Medulla oblongata (tissue), 1 donor: ENCODE results near the gene HIPK2.
"Not testable (repeated sequence)": the region's sequence is repeated elsewhere in the genome, so short reads cannot be mapped to it uniquely, and the experiment has no call there.

Experiments
- DNase-seq: peaks from one replicate; pipeline ENCODE4 v3.0.0-alpha.2; 2015; ENCODE audit errors: extremely low spot score

HIPK2 gene

DNA sequence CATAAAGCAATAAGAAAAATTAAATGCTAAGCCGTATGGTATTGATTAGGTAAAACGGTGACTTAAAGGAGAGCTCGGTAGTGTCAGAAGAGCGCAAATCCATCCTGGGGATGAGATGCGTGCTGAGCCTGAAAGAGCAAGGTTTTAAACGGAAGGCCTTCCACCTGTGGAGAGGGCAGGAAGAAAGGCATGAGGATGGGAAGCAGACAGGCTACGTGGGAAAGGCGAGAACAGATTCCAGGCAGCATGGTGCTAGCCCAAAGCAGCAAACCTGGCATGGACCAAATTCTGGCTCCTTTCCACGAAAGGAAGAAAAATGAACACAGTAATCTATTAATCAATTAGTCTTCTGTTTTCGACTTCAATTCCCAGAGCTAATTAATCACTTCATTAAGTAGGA, 103.5 kb downstream of the HIPK2 start:
- no peak for DNase-seq

GRCh38 chr7:139673762-139674161, 104.0 kb downstream of the HIPK2 start:
- DNase-seq: no peak

GRCh38 chr7:139673230-139673629, 104.6 kb downstream of the HIPK2 start:
- DNase-seq: no peak

- DNase-seq: no peak
These were observed 105.8 kb downstream of the HIPK2 start for GRCh38 chr7:139671967-139672366.

DNA sequence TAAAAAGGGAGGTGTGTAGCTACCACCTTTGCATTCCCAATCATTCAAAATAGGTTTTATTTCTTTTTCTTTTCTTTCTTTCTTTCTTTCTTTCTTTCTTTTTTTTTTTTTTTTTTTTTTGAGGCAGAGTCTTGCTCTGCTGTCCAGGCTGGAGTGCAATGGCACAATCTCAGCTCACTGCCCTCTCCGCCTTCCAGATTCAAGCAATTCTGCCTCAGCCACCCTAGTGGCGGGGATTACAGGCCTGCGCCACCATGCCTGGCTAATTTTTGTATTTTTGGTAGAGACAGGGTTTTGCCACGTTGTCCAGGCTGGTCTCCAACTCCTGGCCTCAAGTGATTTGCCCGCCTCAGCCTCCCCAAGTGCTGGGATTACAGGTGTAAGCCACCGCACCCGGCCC, 107.1 kb downstream of the HIPK2 start:
- DNase-seq: not testable (repeated sequence)

DNA sequence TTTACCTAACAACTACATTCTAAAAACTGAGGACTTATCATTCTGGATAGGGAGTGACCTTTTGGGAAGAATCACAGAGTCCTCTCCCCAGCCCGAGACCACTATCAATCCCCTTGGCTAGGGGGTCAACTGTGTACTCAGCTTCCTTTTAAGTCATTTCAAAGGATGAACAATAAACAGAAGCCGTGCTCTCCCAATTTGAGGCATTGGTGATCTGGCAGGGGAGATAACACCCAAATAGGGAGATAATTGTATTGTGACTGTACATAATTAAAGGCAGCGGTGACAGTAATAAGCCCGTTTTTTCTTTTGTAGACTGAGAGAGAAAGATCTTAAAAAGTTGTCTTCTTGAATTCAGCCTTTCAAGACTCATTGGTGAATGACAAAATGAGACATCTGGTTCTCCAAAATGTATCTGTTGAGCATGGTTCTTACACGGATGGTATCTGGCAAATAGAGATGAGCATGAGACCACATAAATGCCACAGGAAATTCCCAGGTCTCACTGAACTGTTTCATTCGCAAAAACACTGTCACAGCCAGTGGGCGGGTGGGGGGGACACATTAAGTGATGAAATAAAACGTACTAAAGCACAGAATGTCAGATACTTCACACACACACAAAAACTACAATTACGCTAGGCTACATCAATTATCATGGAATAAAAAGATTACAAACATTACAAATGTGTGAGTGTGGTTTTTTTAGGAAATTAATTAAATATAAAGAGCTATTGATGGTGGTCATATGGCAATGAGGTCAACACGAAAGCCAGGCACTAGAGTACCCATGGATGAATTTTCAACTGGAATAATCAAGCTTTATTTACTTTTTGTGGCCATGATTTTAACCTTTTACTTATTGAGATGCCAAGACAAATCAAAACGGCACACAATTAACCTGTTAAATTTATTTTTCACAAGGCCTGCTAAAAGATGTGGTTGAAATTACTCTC, 108.4 kb downstream of the HIPK2 start:
- DNase-seq: no peak

GRCh38 chr7:139667377-139667776, 110.4 kb downstream of the HIPK2 start:
- no peak for DNase-seq

- DNase-seq: no peak
These were observed 111.3 kb downstream of the HIPK2 start for GRCh38 chr7:139666501-139666900.

DNA sequence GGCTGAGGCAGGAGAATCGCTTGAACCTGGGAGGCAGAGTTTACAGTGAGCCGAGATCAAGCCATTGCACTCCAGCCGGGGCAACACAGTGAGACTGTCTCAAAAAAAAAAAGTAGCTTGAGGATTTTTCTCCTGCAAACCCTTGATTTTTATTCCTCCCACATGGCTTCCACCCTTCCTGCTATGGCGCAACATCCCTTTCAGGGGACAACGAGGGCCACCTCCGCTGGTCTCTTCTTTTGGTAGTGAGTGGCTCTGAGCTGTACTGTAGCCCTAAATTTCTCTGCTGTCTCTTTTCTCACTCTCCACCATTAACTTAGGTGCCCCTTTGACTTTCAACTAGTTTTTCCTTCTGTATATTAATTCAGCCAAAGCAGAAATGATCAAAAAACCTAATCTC, 113.4 kb downstream of the HIPK2 start:
- DNase-seq: no peak

DNA sequence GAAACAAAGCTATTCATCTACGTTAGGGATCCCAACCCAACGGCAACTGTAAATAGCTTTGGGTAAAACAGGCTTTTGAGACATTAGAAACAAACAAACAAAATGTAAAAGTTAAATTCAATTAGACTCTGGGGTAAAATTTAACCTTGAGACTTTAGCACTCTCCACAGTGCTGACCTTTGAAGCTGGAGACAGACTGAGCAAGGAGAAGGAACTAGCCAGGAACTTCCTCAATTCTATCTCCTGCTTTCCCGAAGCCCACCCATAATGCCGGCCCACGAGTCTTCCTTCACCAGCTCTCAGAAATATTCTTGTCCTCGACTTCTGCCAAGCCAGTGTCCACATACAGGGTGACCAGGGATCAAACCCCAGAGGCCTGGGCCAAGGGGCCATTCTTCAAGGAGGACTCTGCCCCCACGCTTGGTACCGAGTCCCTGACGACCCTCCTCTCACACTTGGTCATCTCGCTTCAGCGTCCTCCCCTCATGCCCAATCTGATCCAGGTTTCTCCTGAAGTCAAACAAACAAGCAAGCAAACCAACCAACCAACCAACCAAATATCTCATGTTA, 114.1 kb downstream of the HIPK2 start:
- DNase-seq: no peak

DNA sequence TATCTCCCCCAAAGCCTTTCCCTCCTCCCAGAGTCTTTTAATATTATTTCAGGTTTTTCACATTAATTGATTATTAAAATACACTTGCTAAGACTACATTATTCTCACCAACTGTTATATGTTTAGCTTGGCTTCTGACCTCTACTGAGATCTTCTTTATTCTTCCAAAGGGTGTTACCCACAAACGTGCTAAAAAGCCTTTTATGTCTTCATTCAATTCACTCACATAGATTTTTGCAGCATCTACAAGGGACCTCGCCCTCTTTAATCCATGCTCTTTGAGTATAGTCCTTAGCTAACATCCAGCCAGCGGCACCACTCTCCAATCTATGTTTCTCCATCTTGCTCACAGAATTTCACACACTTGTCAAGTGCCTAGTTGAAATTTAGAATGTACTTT, 115.9 kb downstream of the HIPK2 start:
- DNase-seq: no peak

GRCh38 chr7:139661043-139661440, 116.8 kb downstream of the HIPK2 start:
- DNase-seq: no peak

DNA sequence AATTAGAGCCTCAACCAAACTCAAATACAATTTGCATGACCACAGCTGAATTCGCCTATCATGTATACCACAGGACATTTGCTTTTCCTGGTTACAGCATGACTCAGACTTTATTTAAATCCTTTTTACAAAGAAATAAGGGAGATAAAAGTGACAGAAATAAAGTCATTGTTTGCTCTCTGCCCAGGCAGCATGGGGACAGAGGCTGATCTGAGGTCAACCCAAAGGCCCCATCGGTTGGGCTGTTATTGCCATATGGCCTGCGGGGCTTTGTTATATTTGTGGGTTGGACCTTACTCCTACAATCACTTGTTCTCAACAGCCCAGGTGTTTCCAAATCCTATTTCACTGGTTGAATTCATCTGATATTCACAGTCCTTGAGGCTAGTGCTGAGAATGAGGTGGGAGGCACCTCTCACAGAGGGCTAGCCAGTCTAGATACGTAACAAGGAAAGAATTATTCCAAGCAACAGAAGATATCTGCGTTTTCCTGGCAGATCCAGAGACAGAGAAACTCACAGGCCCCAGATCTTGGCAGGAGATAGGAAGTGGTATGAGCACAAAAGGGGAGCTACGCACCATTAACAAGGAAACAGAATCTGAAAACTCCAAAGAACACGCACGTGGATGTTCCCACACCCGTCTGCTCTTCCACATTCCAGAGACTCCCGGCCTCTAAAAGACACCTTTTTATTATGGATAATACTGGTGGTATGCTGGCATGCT, 117.3 kb downstream of the HIPK2 start:
- DNase-seq: no peak

GRCh38 chr7:139659922-139660316, 117.9 kb downstream of the HIPK2 start:
- DNase-seq: no peak

DNA sequence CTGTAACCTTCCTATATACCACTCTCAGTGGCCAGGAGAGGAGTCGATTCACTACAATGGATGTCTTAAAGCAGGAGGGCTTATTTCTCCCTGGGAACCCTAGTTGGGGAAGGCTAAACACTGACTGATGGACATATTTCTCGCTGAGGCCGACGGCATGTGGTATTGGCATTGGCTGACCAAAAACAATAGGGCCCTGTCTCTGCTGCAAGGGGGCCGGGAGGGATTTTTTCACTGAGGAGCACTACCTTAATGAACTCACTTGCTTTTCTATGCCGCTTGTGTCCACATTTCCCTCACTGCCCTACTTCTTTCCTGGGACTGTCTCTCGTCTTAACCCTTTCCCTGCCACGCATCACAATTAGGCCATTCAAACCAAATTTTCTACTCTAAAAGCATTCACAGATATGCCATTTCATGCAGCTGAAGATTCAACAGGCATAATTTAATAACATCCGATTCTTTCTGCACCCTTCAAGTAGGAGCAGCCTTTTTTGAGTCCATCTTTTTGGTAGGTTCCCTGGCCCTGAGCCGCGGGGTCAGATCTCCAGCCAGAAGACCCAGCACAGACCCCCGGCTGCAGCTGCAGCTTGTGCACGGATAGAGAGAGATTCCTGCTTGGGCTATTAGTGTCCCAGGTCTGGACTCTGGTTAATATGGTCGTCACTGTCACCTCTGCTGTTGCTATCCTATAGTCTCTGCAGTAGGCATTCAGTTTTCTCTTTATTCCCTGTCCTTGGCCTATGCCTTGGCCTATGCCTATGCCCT, 118.7 kb downstream of the HIPK2 start:
- peak; percentile 82 for DNase-seq

- no peak for DNase-seq
These were observed 119.5 kb downstream of the HIPK2 start for GRCh38 chr7:139658296-139658695.

DNA sequence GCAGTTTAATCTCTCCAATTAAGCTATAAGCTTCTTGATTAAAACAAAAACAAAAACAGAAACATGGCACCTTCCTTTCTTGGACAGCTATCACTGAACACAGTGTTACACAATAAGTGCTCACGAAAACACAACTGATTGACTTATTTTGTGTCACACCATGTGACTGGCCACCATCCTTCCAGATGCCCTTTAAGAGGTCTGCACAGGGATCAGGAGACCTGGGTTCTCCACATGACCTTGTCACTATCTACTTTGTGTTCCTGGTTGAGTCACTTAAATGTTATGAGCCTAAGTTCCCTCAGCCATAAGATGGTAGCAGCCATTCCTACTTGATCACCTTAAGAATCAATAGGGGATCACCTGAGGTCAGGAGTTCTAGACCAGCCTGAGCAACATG, 120.1 kb downstream of the HIPK2 start:
- DNase-seq: no peak

DNA sequence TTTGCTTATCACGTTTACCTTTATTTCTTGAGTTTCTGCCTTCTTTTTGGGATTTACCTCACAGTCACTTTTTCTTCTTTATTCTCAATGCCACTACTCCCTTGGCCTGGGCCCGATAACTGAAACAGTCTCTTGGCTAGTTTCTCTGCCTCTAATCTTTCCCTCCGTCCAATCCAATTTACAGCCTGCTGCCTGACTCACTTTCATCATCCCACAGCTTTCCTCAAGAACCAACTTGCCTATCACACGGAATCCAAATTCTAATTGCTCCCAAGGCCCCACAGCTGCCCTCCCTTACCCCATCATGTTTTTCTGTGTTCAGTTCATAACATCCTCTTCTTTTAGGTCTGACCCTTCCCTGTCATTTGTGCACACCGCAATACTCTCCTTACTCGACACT, 121.4 kb downstream of the HIPK2 start:
- no peak for DNase-seq

DNA sequence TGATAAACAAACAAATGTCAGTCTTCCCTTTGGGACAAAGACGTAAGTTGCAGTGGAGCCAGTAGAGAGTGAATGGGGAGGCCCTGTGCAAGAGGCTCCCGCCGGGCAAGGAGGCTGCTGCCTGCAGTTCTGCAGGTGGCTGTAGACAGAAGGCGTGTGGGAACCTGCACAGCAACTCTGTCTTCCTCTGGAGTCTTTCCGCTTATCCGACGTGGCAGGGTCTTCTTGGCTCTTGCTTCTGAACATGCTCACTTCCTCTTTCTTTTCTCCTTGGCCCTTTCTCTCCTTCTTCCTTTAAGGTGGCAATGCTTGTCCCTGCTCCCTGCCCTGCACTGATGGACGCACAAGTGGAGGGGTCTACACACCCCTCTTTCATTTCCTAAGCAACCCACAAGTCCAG, 122.5 kb downstream of the HIPK2 start:
- DNase-seq: no peak

GRCh38 chr7:139654276-139655181, 123.3 kb downstream of the HIPK2 start:
- no peak for DNase-seq

GRCh38 chr7:139651914-139652313, 125.9 kb downstream of the HIPK2 start:
- DNase-seq: no peak
